ENCODE data around the gene SLC7A7.
"Not testable (repeated sequence)": the region's sequence is repeated elsewhere in the genome, so short reads cannot be mapped to it uniquely, and the experiment has no call there.

Gene SLC7A7

GRCh38 chr14:22814941-22815713, at the start of gene SLC7A7:
Gene SLC7A7, minus strand, starts transcription at chr14:22815435. Its CDS starts 2,037 bp downstream, at chr14:22813398.
- H3K4me1 Mint-ChIP-seq = peaks cover 13% of the 10 kb centered on the region
- no peaks in the 10 kb centered on the region for H3K36me3 Mint-ChIP-seq
- no peaks in the 10 kb centered on the region for H3K9me3 Mint-ChIP-seq
- DNase-seq (ENCODE audit: low spot score in 2 of 2) (no peak), ATAC-seq (no peak)
- H3K27ac Mint-ChIP-seq = peak within 1 kb of the TSS; percentile 4
- H3K4me3 Mint-ChIP-seq = no peak within 1 kb of the TSS

DNA sequence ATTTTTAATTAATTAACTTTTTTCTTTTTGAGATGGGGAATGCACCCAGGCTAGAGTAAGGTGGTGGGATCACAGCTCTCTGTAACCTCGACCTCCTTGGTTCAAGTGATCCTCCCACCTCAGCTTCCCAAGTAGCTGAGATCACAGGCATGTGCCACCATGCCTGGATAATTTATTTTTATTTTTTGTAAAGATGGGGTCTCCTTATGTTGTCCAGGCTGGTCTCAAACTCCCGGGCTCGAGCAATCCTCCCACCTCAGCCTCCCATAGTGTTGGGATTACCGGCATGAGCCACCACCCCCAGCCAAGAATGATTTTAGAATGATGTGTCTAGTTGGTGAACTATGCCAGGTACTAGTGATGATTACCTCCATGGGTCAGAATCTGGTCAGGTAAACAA, 49.7 kb upstream of the SLC7A7 start:
- Mint-ChIP-seq H3K4me1 (no peaks in the 10 kb centered on the region), H3K27ac (no peak overlapping the region), H3K4me3 (no peak overlapping the region), H3K9me3 (no peaks in the 10 kb centered on the region), H3K36me3 (no peaks in the 10 kb centered on the region)
- ATAC-seq (no peak), DNase-seq (ENCODE audit: low spot score in 2 of 2) (no peak)

GRCh38 chr14:22861651-22862050, 46.4 kb upstream of the SLC7A7 start:
- no peaks in the 10 kb centered on the region for H3K9me3 Mint-ChIP-seq
- ATAC-seq (no peak), DNase-seq (ENCODE audit: low spot score in 2 of 2) (no peak)
- no peak overlapping the region for H3K4me3 Mint-ChIP-seq
- H3K27ac Mint-ChIP-seq = no peak overlapping the region
- peaks cover 7% of the 10 kb centered on the region for H3K36me3 Mint-ChIP-seq
- peaks cover 16% of the 10 kb centered on the region for H3K4me1 Mint-ChIP-seq

DNA sequence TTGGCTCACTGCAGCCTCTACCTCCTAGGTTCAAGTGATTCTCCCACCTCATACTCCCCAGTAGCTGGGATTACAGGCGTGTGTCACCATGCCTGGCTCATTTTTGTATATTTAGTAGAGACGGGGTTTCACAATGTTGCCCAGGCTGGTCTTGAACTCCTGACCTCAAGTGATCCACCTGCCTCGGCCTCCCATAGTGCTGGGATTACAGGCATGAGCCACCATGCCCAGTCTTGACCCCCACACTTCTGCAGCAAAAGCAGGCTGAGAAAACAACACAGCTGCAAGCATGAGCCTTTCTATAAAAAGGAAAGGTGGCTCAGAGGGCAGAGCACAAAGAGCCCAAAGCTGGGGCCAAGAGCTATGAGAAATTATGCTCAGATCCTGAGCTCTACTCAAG, 45.1 kb upstream of the SLC7A7 start:
- DNase-seq (ENCODE audit: low spot score in 2 of 2); ATAC-seq; H3K27ac Mint-ChIP-seq; H3K9me3 Mint-ChIP-seq; H3K36me3 Mint-ChIP-seq; H3K4me3 Mint-ChIP-seq: not testable (repeated sequence)
- peaks cover 16% of the 10 kb centered on the region for H3K4me1 Mint-ChIP-seq

DNA sequence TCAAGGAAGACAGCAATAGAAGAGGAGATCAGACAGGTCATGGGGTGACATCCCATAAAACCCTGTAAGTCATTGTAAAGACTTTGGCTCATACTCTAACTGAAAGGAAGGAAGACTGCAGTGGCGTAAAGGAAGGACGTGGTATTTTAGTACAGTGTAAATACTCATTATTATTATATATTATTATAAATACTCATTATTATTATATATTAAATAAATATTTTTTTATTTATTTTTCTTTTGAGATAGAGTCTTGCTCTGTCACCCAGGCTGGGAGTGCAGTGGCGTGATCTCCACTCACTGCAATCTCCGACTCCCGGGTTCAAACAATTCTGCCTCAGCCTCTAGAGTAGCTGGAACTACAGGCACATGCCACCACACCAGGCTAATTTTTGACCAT, 41.2 kb upstream of the SLC7A7 start:
- no peak overlapping the region for H3K27ac Mint-ChIP-seq
- H3K4me1 Mint-ChIP-seq = peaks cover 29% of the 10 kb centered on the region
- ATAC-seq (no peak), DNase-seq (ENCODE audit: low spot score in 2 of 2) (no peak)
- H3K9me3 Mint-ChIP-seq = no peaks in the 10 kb centered on the region
- H3K36me3 Mint-ChIP-seq = peaks cover 7% of the 10 kb centered on the region
- H3K4me3 Mint-ChIP-seq = no peak overlapping the region

GRCh38 chr14:22854963-22855724, 39.9 kb upstream of the SLC7A7 start:
- no peaks in the 10 kb centered on the region for H3K9me3 Mint-ChIP-seq
- H3K4me3 Mint-ChIP-seq = no peak overlapping the region
- H3K27ac Mint-ChIP-seq = no peak overlapping the region
- peaks cover 36% of the 10 kb centered on the region for H3K4me1 Mint-ChIP-seq
- DNase-seq (ENCODE audit: low spot score in 2 of 2) (no peak), ATAC-seq (no peak)
- H3K36me3 Mint-ChIP-seq = peaks cover 7% of the 10 kb centered on the region

GRCh38 chr14:22854296-22854695, 39.1 kb upstream of the SLC7A7 start:
- not testable (repeated sequence) for H3K27ac Mint-ChIP-seq; DNase-seq (ENCODE audit: low spot score in 2 of 2); ATAC-seq; H3K9me3 Mint-ChIP-seq; H3K4me3 Mint-ChIP-seq; H3K36me3 Mint-ChIP-seq
- H3K4me1 Mint-ChIP-seq = peaks cover 36% of the 10 kb centered on the region

- Mint-ChIP-seq H3K36me3 (peaks cover 4% of the 10 kb centered on the region), H3K4me1 (peaks cover 30% of the 10 kb centered on the region), H3K9me3 (no peaks in the 10 kb centered on the region), H3K27ac (peak overlapping the region; percentile 92), H3K4me3 (peak overlapping the region; percentile 77)
- DNase-seq (ENCODE audit: low spot score in 2 of 2) = peak; percentile 99
- peak; percentile 84 for ATAC-seq
These were observed 37.9 kb upstream of the SLC7A7 start for GRCh38 chr14:22852940-22853767.

DNA sequence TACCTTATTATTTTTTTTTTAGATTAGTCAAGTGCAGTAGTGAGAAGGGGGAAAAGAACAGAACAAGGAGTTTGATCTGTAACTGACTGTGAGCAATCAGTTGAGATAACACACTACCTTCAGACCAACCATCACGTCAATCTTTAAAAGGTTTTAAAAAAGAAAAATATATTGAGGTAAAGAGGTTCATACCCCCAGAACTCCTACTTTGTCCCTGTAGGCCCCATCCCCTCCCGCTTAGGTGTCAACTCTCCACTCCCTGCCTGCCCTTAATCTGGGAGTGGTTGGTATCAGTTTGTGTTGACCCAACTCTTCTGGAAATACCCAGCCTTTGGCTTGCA, 37.3 kb upstream of the SLC7A7 start:
- Mint-ChIP-seq H3K27ac (peak overlapping the region; percentile 92), H3K9me3 (no peaks in the 10 kb centered on the region), H3K4me3 (peak overlapping the region; percentile 77), H3K4me1 (peaks cover 24% of the 10 kb centered on the region), H3K36me3 (peaks cover 4% of the 10 kb centered on the region)
- DNase-seq (ENCODE audit: low spot score in 2 of 2) (no peak), ATAC-seq (no peak)

DNA sequence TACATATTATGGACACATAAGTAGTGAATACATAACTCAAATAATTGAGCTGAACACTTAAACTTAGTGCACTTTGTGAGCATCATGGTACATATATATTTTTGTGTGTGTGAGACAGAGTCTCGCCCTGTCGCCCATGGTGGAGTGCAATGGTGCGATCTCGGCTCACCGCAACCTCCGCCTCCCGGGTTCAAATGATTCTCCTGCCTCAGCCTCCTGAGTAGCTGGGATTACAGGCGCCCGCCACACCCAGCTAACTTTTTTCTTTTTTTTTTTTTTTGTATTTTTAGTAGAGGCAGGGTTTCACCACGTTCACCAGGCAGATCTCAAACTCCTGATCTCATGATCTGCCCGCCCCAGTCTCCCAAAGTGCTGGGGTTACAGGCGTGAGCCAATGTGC, 36.9 kb upstream of the SLC7A7 start:
- H3K4me1 Mint-ChIP-seq = peaks cover 20% of the 10 kb centered on the region
- not testable (repeated sequence) for H3K9me3 Mint-ChIP-seq; DNase-seq (ENCODE audit: low spot score in 2 of 2); H3K27ac Mint-ChIP-seq; H3K4me3 Mint-ChIP-seq; H3K36me3 Mint-ChIP-seq; ATAC-seq

GRCh38 chr14:22850944-22851764, 35.9 kb upstream of the SLC7A7 start:
- peak overlapping the region; percentile 19 for H3K4me3 Mint-ChIP-seq

GRCh38 chr14:22849212-22849819, 34.1 kb upstream of the SLC7A7 start:
- H3K36me3 Mint-ChIP-seq = peaks cover 4% of the 10 kb centered on the region
- DNase-seq (ENCODE audit: low spot score in 2 of 2) = no peak
- H3K4me1 Mint-ChIP-seq = peaks cover 20% of the 10 kb centered on the region
- ATAC-seq = no peak
- no peaks in the 10 kb centered on the region for H3K9me3 Mint-ChIP-seq
- H3K4me3 Mint-ChIP-seq = no peak overlapping the region
- peak overlapping the region; percentile 59 for H3K27ac Mint-ChIP-seq

More at GRCh38 chr14:22850944-22851764, 35.9 kb upstream of the SLC7A7 start:
- Mint-ChIP-seq H3K36me3 (peaks cover 4% of the 10 kb centered on the region), H3K4me1 (peaks cover 20% of the 10 kb centered on the region), H3K27ac (peak overlapping the region; percentile 63), H3K9me3 (no peaks in the 10 kb centered on the region)
- DNase-seq (ENCODE audit: low spot score in 2 of 2) (peak in 1 of 2 donors; percentile 72), ATAC-seq (peak; percentile 87)

- DNase-seq (ENCODE audit: low spot score in 2 of 2) (no peak), ATAC-seq (no peak)
- H3K4me3 Mint-ChIP-seq = no peak overlapping the region
- peak overlapping the region; percentile 59 for H3K27ac Mint-ChIP-seq
- H3K36me3 Mint-ChIP-seq = peaks cover 4% of the 10 kb centered on the region
- peaks cover 20% of the 10 kb centered on the region for H3K4me1 Mint-ChIP-seq
- H3K9me3 Mint-ChIP-seq = no peaks in the 10 kb centered on the region
These were observed 33.3 kb upstream of the SLC7A7 start for GRCh38 chr14:22848351-22849164.

Measured in stimulated activated effector memory CD8-positive, alpha-beta T cell treated with anti-CD3 and anti-CD28 coated beads, Interleukin-12 subunit alpha, Interleukin-12 subunit beta, amount 100 ng/mL, for 72 hours (primary cell).